H9 (cell line): ENCODE results near the gene RERG. TPM values are rescaled to one million over a fixed set of nuclear protein-coding genes. Genes with fewer than 3 reads are reported as not detected.

ENCODE experiments used
- DNase-seq: peaks from one replicate; pipeline ENCODE4 v3.0.0-alpha.2; 2017
- H2AFZ ChIP-seq: one replicate; pipeline ENCODE4 v1.6.1; 2013; ENCODE audit warnings: mild to moderate bottlenecking, low read length, control low read depth, moderate library complexity
- H2AK5ac ChIP-seq: 2 replicates; pipeline ENCODE4 v1.6.1; 2013; ENCODE audit warnings: low read length, control low read depth, mixed read lengths; ENCODE audit not compliant: insufficient read length
- H2BK120ac ChIP-seq: one replicate; pipeline ENCODE4 v1.6.1; 2013; ENCODE audit warnings: low read depth, mild to moderate bottlenecking, low read length, control low read depth, inconsistent platforms; ENCODE audit not compliant: poor library complexity, severe bottlenecking
- H2BK12ac ChIP-seq: 2 replicates; pipeline ENCODE4 v1.6.1; 2013; ENCODE audit warnings: low read length, control low read depth, mixed read lengths, low read depth; ENCODE audit not compliant: insufficient read length
- H2BK15ac ChIP-seq: 2 replicates; pipeline ENCODE4 v1.6.1; 2013; ENCODE audit warnings: low read depth, low read length, control low read depth
- H2BK20ac ChIP-seq: one replicate; pipeline ENCODE4 v1.6.1; 2013; ENCODE audit warnings: low read depth, mild to moderate bottlenecking, low read length, control low read depth, inconsistent platforms; ENCODE audit not compliant: poor library complexity, severe bottlenecking
- H2BK5ac ChIP-seq: 2 replicates; pipeline ENCODE4 v1.6.1; 2013; ENCODE audit warnings: low read length, control low read depth, mixed read lengths; ENCODE audit not compliant: insufficient read length
- H3K14ac ChIP-seq: 2 replicates; pipeline ENCODE4 v1.6.1; 2013; ENCODE audit warnings: low read length, control low read depth; ENCODE audit not compliant: insufficient read depth
- H3K18ac ChIP-seq: 2 replicates; pipeline ENCODE4 v1.6.1; 2013; ENCODE audit warnings: low read depth, mild to moderate bottlenecking, mixed read lengths, low read length, control low read depth; ENCODE audit not compliant: insufficient read length
- H3K23ac ChIP-seq: 2 replicates; pipeline ENCODE4 v1.6.1; 2013; ENCODE audit warnings: low read length, control low read depth, mixed read lengths, low read depth; ENCODE audit not compliant: insufficient read length
- H3K23me2 ChIP-seq: 2 replicates; pipeline ENCODE4 v1.6.1; 2013; ENCODE audit warnings: low read depth, mild to moderate bottlenecking, mixed read lengths, low read length, control low read depth; ENCODE audit not compliant: insufficient read length, poor library complexity, severe bottlenecking
- H3K27ac ChIP-seq: 2 replicates; pipeline ENCODE4 v1.5.1; 2013; ENCODE audit warnings: low read length, control low read depth, mixed read lengths, low read depth; ENCODE audit not compliant: insufficient read length
- H3K27me3 ChIP-seq: 2 replicates; pipeline ENCODE4 v1.6.1; 2013; ENCODE audit warnings: low read length, control low read depth, inconsistent platforms; ENCODE audit not compliant: insufficient read depth
- H3K4ac ChIP-seq: 2 replicates; pipeline ENCODE4 v1.6.1; 2013; ENCODE audit warnings: low read depth, mild to moderate bottlenecking, control low read depth, inconsistent platforms, low read length, moderate library complexity
- H3K4me1 ChIP-seq: 2 replicates; pipeline ENCODE4 v1.6.1; 2013; ENCODE audit warnings: low read length, control low read depth, inconsistent platforms; ENCODE audit not compliant: insufficient read depth
- H3K4me2 ChIP-seq: 2 replicates; pipeline ENCODE4 v1.6.1; 2013; ENCODE audit warnings: low read length, control low read depth, mixed read lengths; ENCODE audit not compliant: insufficient read length, insufficient read depth
- H3K56ac ChIP-seq: 2 replicates; pipeline ENCODE4 v1.6.1; 2013; ENCODE audit warnings: low read depth, mild to moderate bottlenecking, mixed read lengths, low read length, control low read depth; ENCODE audit not compliant: insufficient read length
- H3K79me1 ChIP-seq: 2 replicates; pipeline ENCODE4 v1.6.1; 2013; ENCODE audit warnings: low read depth, mild to moderate bottlenecking, moderate library complexity, low read length, control low read depth, inconsistent platforms; ENCODE audit not compliant: insufficient read depth, poor library complexity, severe bottlenecking
- H3K79me2 ChIP-seq: 2 replicates; pipeline ENCODE4 v1.6.1; 2013; ENCODE audit warnings: low read length, control low read depth, inconsistent platforms; ENCODE audit not compliant: insufficient read depth
- H3K9ac ChIP-seq: 2 replicates; pipeline ENCODE4 v1.6.1; 2013; ENCODE audit warnings: low read length, control low read depth, mixed read lengths; ENCODE audit not compliant: insufficient read length; ENCODE audit errors: extremely low read depth
- H3K9me3 ChIP-seq: one replicate; pipeline ENCODE4 v1.6.1; 2013; ENCODE audit warnings: low read depth, low read length, inconsistent platforms; ENCODE audit not compliant: control insufficient read depth
- H3T11ph ChIP-seq: one replicate; pipeline ENCODE4 v1.6.1; 2013; ENCODE audit warnings: mild to moderate bottlenecking, low read length, control low read depth, inconsistent platforms
- H4K20me1 ChIP-seq: one replicate; pipeline ENCODE4 v1.6.1; 2013; ENCODE audit not compliant: control insufficient read depth, insufficient read length, insufficient read depth
- H4K5ac ChIP-seq: 2 replicates; pipeline ENCODE4 v1.6.1; 2013; ENCODE audit warnings: low read depth, mild to moderate bottlenecking, mixed read lengths, low read length, control low read depth; ENCODE audit not compliant: insufficient read length
- H4K8ac ChIP-seq: replicated peaks from 2 replicates; pipeline ENCODE4 v1.6.1; 2013; ENCODE audit warnings: low read length, control low read depth, mixed read lengths, low read depth; ENCODE audit not compliant: insufficient read length
- H4K91ac ChIP-seq: 2 replicates; pipeline ENCODE4 v1.6.1; 2013; ENCODE audit warnings: low read depth, mild to moderate bottlenecking, moderate library complexity, mixed read lengths, low read length, control low read depth; ENCODE audit not compliant: insufficient read length
- H3K27ac Mint-ChIP-seq, 3 experiments: 2 replicates in 2 of 3; 3 replicates in 1 of 3; pipeline ENCODE4 v1.8.0; 2020 to 2021; ENCODE audit warnings: mixed read lengths in 3 of 3, mild to moderate bottlenecking in 1 of 3, moderate library complexity in 1 of 3
- H3K27me3 Mint-ChIP-seq: 2 replicates; pipeline ENCODE4 v1.8.0; 2021; ENCODE audit warnings: low read depth, mild to moderate bottlenecking, moderate library complexity, mixed read lengths
- H3K36me3 Mint-ChIP-seq, 3 experiments: 2 replicates in 2 of 3; 3 replicates in 1 of 3; pipeline ENCODE4 v1.8.0; 2020 to 2021; ENCODE audit warnings: low read depth in 3 of 3, mixed read lengths in 3 of 3; ENCODE audit not compliant: insufficient read depth in 1 of 3
- H3K4me1 Mint-ChIP-seq, 2 experiments: 2 replicates each; pipeline ENCODE4 v1.8.0; 2020; ENCODE audit warnings: mixed read lengths in 2 of 2
- H3K4me3 Mint-ChIP-seq, 2 experiments: 2 replicates in 1 of 2; 3 replicates in 1 of 2; pipeline ENCODE4 v1.8.0; 2020 to 2021; ENCODE audit warnings: mild to moderate bottlenecking in 2 of 2, mixed read lengths in 2 of 2, moderate library complexity in 1 of 2
- H3K9me3 Mint-ChIP-seq, 2 experiments: 2 replicates in 1 of 2; 3 replicates in 1 of 2; pipeline ENCODE4 v1.8.0; 2020; ENCODE audit warnings: mild to moderate bottlenecking in 2 of 2, mixed read lengths in 2 of 2, moderate library complexity in 1 of 2
- WGBS: extraction: QIAGEN DNeasy Blood & Tissue Kit; methylation state at CpG from one replicate; pipeline ENCODE4 v1.1.7; 2013; ENCODE audit warnings: missing lambda C conversion rate, low lambda C conversion rate, mixed read lengths; ENCODE audit not compliant: insufficient read length; ENCODE audit errors: extremely low coverage; 5-methylcytosine and 5-hydroxymethylcytosine counted together
- total RNA-seq: library from RNA; stranded (reverse); gene quantifications from 2 replicates; pipeline ENCODE4 v1.2.1, GENCODE V29; 2021
- TF ChIP-seq, protein P1 (sequence below): fragments of 200-600 bp; sonication (generic); conservative IDR thresholded peaks from 3 replicates; pipeline ENCODE4 v1.8.0; 2021; ENCODE audit warnings: antibody characterized with exemption, mild to moderate bottlenecking

Gene RERG
- total RNA-seq, 1 experiment from 2014 or later, result not detected

- no peaks in the 10 kb centered on the region for H3K79me2 ChIP-seq
- TF ChIP-seq, protein P1, sequence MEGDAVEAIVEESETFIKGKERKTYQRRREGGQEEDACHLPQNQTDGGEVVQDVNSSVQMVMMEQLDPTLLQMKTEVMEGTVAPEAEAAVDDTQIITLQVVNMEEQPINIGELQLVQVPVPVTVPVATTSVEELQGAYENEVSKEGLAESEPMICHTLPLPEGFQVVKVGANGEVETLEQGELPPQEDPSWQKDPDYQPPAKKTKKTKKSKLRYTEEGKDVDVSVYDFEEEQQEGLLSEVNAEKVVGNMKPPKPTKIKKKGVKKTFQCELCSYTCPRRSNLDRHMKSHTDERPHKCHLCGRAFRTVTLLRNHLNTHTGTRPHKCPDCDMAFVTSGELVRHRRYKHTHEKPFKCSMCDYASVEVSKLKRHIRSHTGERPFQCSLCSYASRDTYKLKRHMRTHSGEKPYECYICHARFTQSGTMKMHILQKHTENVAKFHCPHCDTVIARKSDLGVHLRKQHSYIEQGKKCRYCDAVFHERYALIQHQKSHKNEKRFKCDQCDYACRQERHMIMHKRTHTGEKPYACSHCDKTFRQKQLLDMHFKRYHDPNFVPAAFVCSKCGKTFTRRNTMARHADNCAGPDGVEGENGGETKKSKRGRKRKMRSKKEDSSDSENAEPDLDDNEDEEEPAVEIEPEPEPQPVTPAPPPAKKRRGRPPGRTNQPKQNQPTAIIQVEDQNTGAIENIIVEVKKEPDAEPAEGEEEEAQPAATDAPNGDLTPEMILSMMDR, result no peak
- H2BK120ac ChIP-seq, result no peak overlapping the region
- DNase-seq, result no peak
- H3K4me1 ChIP-seq, result no peaks in the 10 kb centered on the region
- no peak overlapping the region for H2BK20ac ChIP-seq
- no peak overlapping the region for H4K5ac ChIP-seq
- Mint-ChIP-seq H3K27me3 (no peaks in the 10 kb centered on the region), H3K4me3 (no peak overlapping the region), H3K36me3 (no peaks in the 10 kb centered on the region), H3K4me1 (no peaks in the 10 kb centered on the region; a peak in 1 of 4 replicates), H3K27ac (no peak overlapping the region), H3K9me3 (no peaks in the 10 kb centered on the region; a peak in 1 of 5 replicates)
- no peak overlapping the region for H3K18ac ChIP-seq
- no peak overlapping the region for H2AFZ ChIP-seq
- no peaks in the 10 kb centered on the region for H3K9me3 ChIP-seq
- H3K23ac ChIP-seq, result no peak overlapping the region
- H3K14ac ChIP-seq, result no peak overlapping the region
- no peak overlapping the region for H4K8ac ChIP-seq
- no peak overlapping the region for H2BK15ac ChIP-seq
- no peak overlapping the region for H3K27ac ChIP-seq
- WGBS, result no CpG with 5 or more reads among the region's 1 CpG
- H3K4ac ChIP-seq, result no peak overlapping the region
- H2BK12ac ChIP-seq, result no peak overlapping the region
- no peaks in the 10 kb centered on the region for H4K20me1 ChIP-seq
- no peak overlapping the region for H2BK5ac ChIP-seq
- no peak overlapping the region for H3K4me2 ChIP-seq
- no peak overlapping the region for H3K56ac ChIP-seq
- no peaks in the 10 kb centered on the region for H3K79me1 ChIP-seq
- no peak overlapping the region for H4K91ac ChIP-seq
- H3K23me2 ChIP-seq, result no peaks in the 10 kb centered on the region
- no peak overlapping the region for H3T11ph ChIP-seq
- H3K27me3 ChIP-seq, result no peaks in the 10 kb centered on the region
- H2AK5ac ChIP-seq, result no peak overlapping the region
- no peak overlapping the region for H3K9ac ChIP-seq
Observed at GRCh38 chr12:15186597-15186996, 34.6 kb downstream of the RERG start.
